ENCODE measurements around the gene ZC3H12C. TPM values are rescaled to one million over a fixed set of nuclear protein-coding genes. Genes with fewer than 3 reads are reported as not detected.

ZC3H12C gene
- total RNA-seq, 1 donor from 2014 or later: 6.3 TPM

DNA sequence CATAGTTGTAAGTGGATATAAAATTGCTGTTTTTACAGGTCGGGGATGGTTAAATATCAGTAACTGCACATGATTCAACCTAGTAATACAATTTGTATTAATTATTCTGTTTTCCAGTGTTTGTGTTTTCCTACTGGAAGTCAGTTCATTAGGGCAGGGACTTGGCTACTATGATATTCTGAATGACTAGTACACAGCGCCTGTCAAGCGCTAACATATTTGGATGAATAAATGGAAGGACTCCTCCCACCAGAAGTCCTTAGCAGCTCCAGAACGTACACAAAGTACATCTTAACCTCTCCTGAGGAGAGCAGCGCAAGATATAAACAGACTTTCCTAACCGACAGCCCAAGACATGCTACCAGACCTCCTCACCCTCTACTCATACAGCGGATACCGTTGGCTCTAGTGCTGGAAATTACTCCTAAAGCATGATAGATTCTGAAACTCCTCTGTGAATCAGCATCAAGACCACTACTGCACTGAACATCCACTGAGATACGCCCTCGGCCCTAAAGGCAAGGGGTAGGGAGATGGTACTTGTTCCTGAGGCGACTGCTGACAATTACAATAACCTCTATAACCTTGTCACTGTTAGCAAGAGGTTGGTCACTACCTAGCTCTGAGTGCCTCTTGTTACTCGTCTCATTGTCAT lies 124.2 kb downstream of the ZC3H12C start:
- intact Hi-C loops (cut with DNase I): no loop called here
- Histone ChIP-seq H3K4me1 (no peaks in the 10 kb centered on the region), H3K4me3 (no peak overlapping the region), H3K36me3 (peaks cover 0 to 6% of the 10 kb centered on the region in 2 donors), H3K27ac (no peak overlapping the region), H3K27me3 (no peaks in the 10 kb centered on the region), H3K9me3 (no peaks in the 10 kb centered on the region)
- no peak for TF ChIP-seq CTCF (IDR thresholded peaks at IDR 0.05)
- no peak for DNase-seq (ENCODE audit: low spot score in 2 of 2)

DNA sequence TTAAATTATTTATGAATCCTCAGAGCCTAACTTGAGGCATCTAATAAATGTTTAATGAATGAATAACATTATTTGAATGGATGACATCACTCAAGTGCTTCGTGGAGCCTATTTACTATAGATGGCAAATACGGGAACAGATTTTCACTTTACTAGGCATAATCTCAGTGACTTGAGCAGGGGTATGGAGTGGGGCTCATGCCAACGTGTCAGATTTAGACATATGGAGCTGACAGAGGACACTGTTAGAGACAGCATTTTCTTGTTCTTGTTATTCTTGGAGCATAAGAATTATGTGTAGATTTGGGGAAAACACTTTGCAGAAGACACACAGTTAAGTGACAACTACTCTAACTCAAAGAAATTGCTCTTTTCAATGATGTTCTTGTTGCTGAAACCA lies 124.7 kb downstream of the ZC3H12C start:
- peaks cover 0 to 6% of the 10 kb centered on the region in 2 donors for H3K36me3 ChIP-seq

DNA sequence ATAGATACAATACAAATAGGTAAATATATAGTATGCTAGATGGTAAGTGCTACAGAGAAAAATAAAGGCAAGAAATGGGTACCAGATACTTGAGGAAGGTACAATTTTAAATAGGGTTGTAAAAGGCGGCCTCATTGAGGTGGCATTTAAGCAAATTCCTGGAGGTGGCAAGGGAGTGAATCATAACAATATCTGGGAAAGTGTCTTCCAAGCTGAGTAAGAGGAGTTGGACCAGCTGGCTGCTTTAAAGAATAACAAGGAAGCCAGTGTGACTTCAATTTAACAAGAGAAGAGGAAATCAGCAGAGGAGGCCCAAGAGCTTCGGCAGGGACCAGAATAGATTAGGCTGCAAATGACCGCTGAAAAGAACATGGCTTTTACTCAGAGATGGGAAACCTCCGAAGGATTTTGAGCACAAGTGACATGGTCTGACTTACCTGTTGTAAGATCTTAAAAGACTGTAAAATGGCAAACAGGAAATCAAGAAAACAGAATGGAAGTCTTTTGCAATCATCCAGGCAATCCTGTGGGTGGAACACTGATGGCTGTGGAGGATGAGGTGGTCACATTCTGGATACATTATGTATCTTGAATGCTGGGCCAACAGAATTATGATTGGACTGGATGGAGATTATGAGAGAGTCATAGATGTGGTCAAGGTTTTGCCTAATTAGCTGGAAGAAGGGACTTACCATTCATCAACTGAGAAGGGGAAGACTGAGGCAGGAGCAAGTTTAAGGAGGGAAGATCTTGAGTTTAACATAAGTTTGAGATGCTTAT lies 126.0 kb downstream of the ZC3H12C start:
- Histone ChIP-seq H3K36me3 (peaks cover 0 to 10% of the 10 kb centered on the region in 2 donors), H3K27me3 (no peaks in the 10 kb centered on the region), H3K9me3 (no peaks in the 10 kb centered on the region), H3K4me3 (no peak overlapping the region), H3K4me1 (no peaks in the 10 kb centered on the region), H3K27ac (no peak overlapping the region)
- no peak for DNase-seq (ENCODE audit: low spot score in 2 of 2)
- TF ChIP-seq CTCF (IDR thresholded peaks at IDR 0.05): no peak
- intact Hi-C loops (cut with DNase I): no loop called here

More for the DNA sequence above, 124.7 kb downstream of the ZC3H12C start:
- Histone ChIP-seq H3K4me3 (no peak overlapping the region), H3K9me3 (no peaks in the 10 kb centered on the region), H3K27ac (no peak overlapping the region), H3K27me3 (no peaks in the 10 kb centered on the region), H3K4me1 (no peaks in the 10 kb centered on the region)
- intact Hi-C loops (cut with DNase I): no loop called here
- TF ChIP-seq CTCF (IDR thresholded peaks at IDR 0.05): no peak
- DNase-seq (ENCODE audit: low spot score in 2 of 2): no peak

Other genes starting within 250 kb of the ZC3H12C start
- 105 TPM for gene RDX, start 203.2 kb downstream of the ZC3H12C start, total RNA-seq